H9 (cell line): Measurements from ENCODE around the gene SHOC1. TPM values are rescaled to one million over a fixed set of nuclear protein-coding genes. Genes with fewer than 3 reads are reported as not detected.

Experiments used
- DNase-seq: peaks from one replicate; pipeline ENCODE4 v3.0.0-alpha.2; 2017
- H2AFZ ChIP-seq: one replicate; pipeline ENCODE4 v1.6.1; 2013; ENCODE audit warnings: mild to moderate bottlenecking, low read length, control low read depth, moderate library complexity
- H2AK5ac ChIP-seq: 2 replicates; pipeline ENCODE4 v1.6.1; 2013; ENCODE audit warnings: low read length, control low read depth, mixed read lengths; ENCODE audit not compliant: insufficient read length
- H2BK120ac ChIP-seq: one replicate; pipeline ENCODE4 v1.6.1; 2013; ENCODE audit warnings: low read depth, mild to moderate bottlenecking, low read length, control low read depth, inconsistent platforms; ENCODE audit not compliant: poor library complexity, severe bottlenecking
- H2BK12ac ChIP-seq: 2 replicates; pipeline ENCODE4 v1.6.1; 2013; ENCODE audit warnings: low read length, control low read depth, mixed read lengths, low read depth; ENCODE audit not compliant: insufficient read length
- H2BK15ac ChIP-seq: 2 replicates; pipeline ENCODE4 v1.6.1; 2013; ENCODE audit warnings: low read depth, low read length, control low read depth
- H2BK20ac ChIP-seq: one replicate; pipeline ENCODE4 v1.6.1; 2013; ENCODE audit warnings: low read depth, mild to moderate bottlenecking, low read length, control low read depth, inconsistent platforms; ENCODE audit not compliant: poor library complexity, severe bottlenecking
- H2BK5ac ChIP-seq: 2 replicates; pipeline ENCODE4 v1.6.1; 2013; ENCODE audit warnings: low read length, control low read depth, mixed read lengths; ENCODE audit not compliant: insufficient read length
- H3K14ac ChIP-seq: 2 replicates; pipeline ENCODE4 v1.6.1; 2013; ENCODE audit warnings: low read length, control low read depth; ENCODE audit not compliant: insufficient read depth
- H3K18ac ChIP-seq: 2 replicates; pipeline ENCODE4 v1.6.1; 2013; ENCODE audit warnings: low read depth, mild to moderate bottlenecking, mixed read lengths, low read length, control low read depth; ENCODE audit not compliant: insufficient read length
- H3K23ac ChIP-seq: 2 replicates; pipeline ENCODE4 v1.6.1; 2013; ENCODE audit warnings: low read length, control low read depth, mixed read lengths, low read depth; ENCODE audit not compliant: insufficient read length
- H3K23me2 ChIP-seq: 2 replicates; pipeline ENCODE4 v1.6.1; 2013; ENCODE audit warnings: low read depth, mild to moderate bottlenecking, mixed read lengths, low read length, control low read depth; ENCODE audit not compliant: insufficient read length, poor library complexity, severe bottlenecking
- H3K27ac ChIP-seq: 2 replicates; pipeline ENCODE4 v1.5.1; 2013; ENCODE audit warnings: low read length, control low read depth, mixed read lengths, low read depth; ENCODE audit not compliant: insufficient read length
- H3K27me3 ChIP-seq: 2 replicates; pipeline ENCODE4 v1.6.1; 2013; ENCODE audit warnings: low read length, control low read depth, inconsistent platforms; ENCODE audit not compliant: insufficient read depth
- H3K4ac ChIP-seq: 2 replicates; pipeline ENCODE4 v1.6.1; 2013; ENCODE audit warnings: low read depth, mild to moderate bottlenecking, control low read depth, inconsistent platforms, low read length, moderate library complexity
- H3K4me1 ChIP-seq: 2 replicates; pipeline ENCODE4 v1.6.1; 2013; ENCODE audit warnings: low read length, control low read depth, inconsistent platforms; ENCODE audit not compliant: insufficient read depth
- H3K4me2 ChIP-seq: 2 replicates; pipeline ENCODE4 v1.6.1; 2013; ENCODE audit warnings: low read length, control low read depth, mixed read lengths; ENCODE audit not compliant: insufficient read length, insufficient read depth
- H3K56ac ChIP-seq: 2 replicates; pipeline ENCODE4 v1.6.1; 2013; ENCODE audit warnings: low read depth, mild to moderate bottlenecking, mixed read lengths, low read length, control low read depth; ENCODE audit not compliant: insufficient read length
- H3K79me1 ChIP-seq: 2 replicates; pipeline ENCODE4 v1.6.1; 2013; ENCODE audit warnings: low read depth, mild to moderate bottlenecking, moderate library complexity, low read length, control low read depth, inconsistent platforms; ENCODE audit not compliant: insufficient read depth, poor library complexity, severe bottlenecking
- H3K79me2 ChIP-seq: 2 replicates; pipeline ENCODE4 v1.6.1; 2013; ENCODE audit warnings: low read length, control low read depth, inconsistent platforms; ENCODE audit not compliant: insufficient read depth
- H3K9ac ChIP-seq: 2 replicates; pipeline ENCODE4 v1.6.1; 2013; ENCODE audit warnings: low read length, control low read depth, mixed read lengths; ENCODE audit not compliant: insufficient read length; ENCODE audit errors: extremely low read depth
- H3K9me3 ChIP-seq: one replicate; pipeline ENCODE4 v1.6.1; 2013; ENCODE audit warnings: low read depth, low read length, inconsistent platforms; ENCODE audit not compliant: control insufficient read depth
- H3T11ph ChIP-seq: one replicate; pipeline ENCODE4 v1.6.1; 2013; ENCODE audit warnings: mild to moderate bottlenecking, low read length, control low read depth, inconsistent platforms
- H4K20me1 ChIP-seq: one replicate; pipeline ENCODE4 v1.6.1; 2013; ENCODE audit not compliant: control insufficient read depth, insufficient read length, insufficient read depth
- H4K5ac ChIP-seq: 2 replicates; pipeline ENCODE4 v1.6.1; 2013; ENCODE audit warnings: low read depth, mild to moderate bottlenecking, mixed read lengths, low read length, control low read depth; ENCODE audit not compliant: insufficient read length
- H4K8ac ChIP-seq: replicated peaks from 2 replicates; pipeline ENCODE4 v1.6.1; 2013; ENCODE audit warnings: low read length, control low read depth, mixed read lengths, low read depth; ENCODE audit not compliant: insufficient read length
- H4K91ac ChIP-seq: 2 replicates; pipeline ENCODE4 v1.6.1; 2013; ENCODE audit warnings: low read depth, mild to moderate bottlenecking, moderate library complexity, mixed read lengths, low read length, control low read depth; ENCODE audit not compliant: insufficient read length
- H3K27ac Mint-ChIP-seq, 3 experiments: 2 replicates in 2 of 3; 3 replicates in 1 of 3; pipeline ENCODE4 v1.8.0; 2020 to 2021; ENCODE audit warnings: mixed read lengths in 3 of 3, mild to moderate bottlenecking in 1 of 3, moderate library complexity in 1 of 3
- H3K27me3 Mint-ChIP-seq: 2 replicates; pipeline ENCODE4 v1.8.0; 2021; ENCODE audit warnings: low read depth, mild to moderate bottlenecking, moderate library complexity, mixed read lengths
- H3K36me3 Mint-ChIP-seq, 3 experiments: 2 replicates in 2 of 3; 3 replicates in 1 of 3; pipeline ENCODE4 v1.8.0; 2020 to 2021; ENCODE audit warnings: low read depth in 3 of 3, mixed read lengths in 3 of 3; ENCODE audit not compliant: insufficient read depth in 1 of 3
- H3K4me1 Mint-ChIP-seq, 2 experiments: 2 replicates each; pipeline ENCODE4 v1.8.0; 2020; ENCODE audit warnings: mixed read lengths in 2 of 2
- H3K4me3 Mint-ChIP-seq, 2 experiments: 2 replicates in 1 of 2; 3 replicates in 1 of 2; pipeline ENCODE4 v1.8.0; 2020 to 2021; ENCODE audit warnings: mild to moderate bottlenecking in 2 of 2, mixed read lengths in 2 of 2, moderate library complexity in 1 of 2
- H3K9me3 Mint-ChIP-seq, 2 experiments: 2 replicates in 1 of 2; 3 replicates in 1 of 2; pipeline ENCODE4 v1.8.0; 2020; ENCODE audit warnings: mild to moderate bottlenecking in 2 of 2, mixed read lengths in 2 of 2, moderate library complexity in 1 of 2
- CTCF ChIP-seq: fragments of 200-600 bp; sonication (generic); conservative IDR thresholded peaks from 3 replicates; pipeline ENCODE4 v1.8.0; 2021; ENCODE audit warnings: antibody characterized with exemption, mild to moderate bottlenecking
- WGBS: extraction: QIAGEN DNeasy Blood & Tissue Kit; methylation state at CpG from one replicate; pipeline ENCODE4 v1.1.7; 2013; ENCODE audit warnings: missing lambda C conversion rate, low lambda C conversion rate, mixed read lengths; ENCODE audit not compliant: insufficient read length; ENCODE audit errors: extremely low coverage; 5-methylcytosine and 5-hydroxymethylcytosine counted together
- total RNA-seq: library from RNA; stranded (reverse); gene quantifications from 2 replicates; pipeline ENCODE4 v1.2.1, GENCODE V29; 2021

SHOC1 gene
- total RNA-seq, 1 experiment from 2014 or later = not detected

GRCh38 chr9:111843971-111844370 is 49.2 kb upstream of the SHOC1 start:
- Histone ChIP-seq H2BK5ac (no peak overlapping the region), H2BK20ac (no peak overlapping the region), H3K18ac (no peak overlapping the region), H3K79me2 (no peaks in the 10 kb centered on the region), H3K4ac (no peak overlapping the region), H3K56ac (no peak overlapping the region), H4K20me1 (no peaks in the 10 kb centered on the region), H2BK15ac (no peak overlapping the region), H3K79me1 (no peaks in the 10 kb centered on the region), H3K27me3 (no peaks in the 10 kb centered on the region), H3K23me2 (no peaks in the 10 kb centered on the region), H2BK120ac (no peak overlapping the region), H2BK12ac (no peak overlapping the region), H4K5ac (no peak overlapping the region), H2AFZ (no peak overlapping the region), H3K27ac (no peak overlapping the region), H3K23ac (no peak overlapping the region), H3K9me3 (no peaks in the 10 kb centered on the region), H3T11ph (no peak overlapping the region), H3K9ac (no peak overlapping the region), H2AK5ac (no peak overlapping the region), H4K91ac (no peak overlapping the region), H3K4me1 (no peaks in the 10 kb centered on the region), H3K4me2 (no peak overlapping the region), H3K14ac (no peak overlapping the region), H4K8ac (no peak overlapping the region)
- Mint-ChIP-seq H3K36me3 (no peaks in the 10 kb centered on the region), H3K4me1 (no peaks in the 10 kb centered on the region), H3K9me3 (no peaks in the 10 kb centered on the region), H3K27ac (no peak overlapping the region), H3K27me3 (no peaks in the 10 kb centered on the region; the same call in 1 of the 2 replicates), H3K4me3 (no peak overlapping the region)
- WGBS = no CpG with 5 or more reads among the region's 3 CpGs
- DNase-seq = no peak
- TF ChIP-seq CTCF = no peak
